Spleen (tissue), 7 donors: ENCODE data around the gene TMEM219.

ENCODE experiments used
- POLR2A ChIP-seq, 3 donors: fragments of 450-650 bp; IDR thresholded peaks; one replicate each; pipeline ENCODE4 v1.5.1; 2017; ENCODE audit warnings: antibody characterized with exemption in 3 of 3, mild to moderate bottlenecking in 1 of 3
- TF ChIP-seq, protein P1 (sequence below), 11 experiments: fragments of 200-600 bp in 7 of 11; fragments of 450-650 bp in 4 of 11; sonication (generic) in 4 of 11; IDR thresholded peaks in 8 of 11; conservative IDR thresholded peaks in 3 of 11; 1 replicate in 7 of 11; 2 replicates in 4 of 11; pipeline versions ENCODE4 v1.4.0 to v1.8.0; 2016 to 2021; ENCODE audit warnings: antibody characterized with exemption in 11 of 11, inconsistent platforms in 4 of 11, mild to moderate bottlenecking in 1 of 11
- donor health status: DM: no; HTN: no; CAD: no; lungs with moderate emphysema.
- donor health status: DM: no; HTN: no; CAD: no.
- donor health status: DM: no; HTN: no; CAD: no.

DNA sequence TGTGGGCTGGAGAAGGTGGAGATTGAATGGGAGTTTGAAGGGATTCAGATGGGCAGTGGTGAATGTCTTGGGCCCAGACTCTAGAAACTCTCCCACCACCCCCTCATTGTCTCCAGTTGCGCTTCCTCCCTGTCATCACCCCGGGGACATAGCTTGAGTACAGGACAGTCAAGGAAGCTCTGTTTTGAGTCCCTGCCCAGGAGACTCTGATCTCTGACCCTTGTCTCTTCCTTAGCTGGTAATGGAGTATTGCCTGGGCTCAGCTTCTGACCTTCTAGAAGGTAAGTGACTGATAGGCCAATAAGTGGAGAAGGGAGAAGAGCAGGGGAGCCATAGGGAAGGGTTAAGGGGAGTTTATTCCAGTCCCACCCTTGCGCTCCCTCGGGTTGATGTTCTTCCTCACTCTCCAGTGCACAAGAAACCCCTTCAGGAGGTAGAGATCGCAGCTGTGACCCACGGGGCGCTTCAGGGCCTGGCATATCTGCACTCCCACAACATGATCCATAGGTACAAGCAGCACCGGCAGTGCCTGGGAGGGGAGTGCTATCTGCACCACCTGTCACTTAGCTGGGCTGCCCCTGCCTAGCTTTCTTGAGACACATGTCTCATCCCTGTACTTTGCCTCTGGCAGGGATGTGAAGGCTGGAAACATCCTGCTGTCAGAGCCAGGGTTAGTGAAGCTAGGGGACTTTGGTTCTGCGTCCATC lies 16.8 kb downstream of the TMEM219 start:
- TF ChIP-seq POLR2A (IDR thresholded peaks at IDR 0.05), result no peak
- TF ChIP-seq, protein P1, sequence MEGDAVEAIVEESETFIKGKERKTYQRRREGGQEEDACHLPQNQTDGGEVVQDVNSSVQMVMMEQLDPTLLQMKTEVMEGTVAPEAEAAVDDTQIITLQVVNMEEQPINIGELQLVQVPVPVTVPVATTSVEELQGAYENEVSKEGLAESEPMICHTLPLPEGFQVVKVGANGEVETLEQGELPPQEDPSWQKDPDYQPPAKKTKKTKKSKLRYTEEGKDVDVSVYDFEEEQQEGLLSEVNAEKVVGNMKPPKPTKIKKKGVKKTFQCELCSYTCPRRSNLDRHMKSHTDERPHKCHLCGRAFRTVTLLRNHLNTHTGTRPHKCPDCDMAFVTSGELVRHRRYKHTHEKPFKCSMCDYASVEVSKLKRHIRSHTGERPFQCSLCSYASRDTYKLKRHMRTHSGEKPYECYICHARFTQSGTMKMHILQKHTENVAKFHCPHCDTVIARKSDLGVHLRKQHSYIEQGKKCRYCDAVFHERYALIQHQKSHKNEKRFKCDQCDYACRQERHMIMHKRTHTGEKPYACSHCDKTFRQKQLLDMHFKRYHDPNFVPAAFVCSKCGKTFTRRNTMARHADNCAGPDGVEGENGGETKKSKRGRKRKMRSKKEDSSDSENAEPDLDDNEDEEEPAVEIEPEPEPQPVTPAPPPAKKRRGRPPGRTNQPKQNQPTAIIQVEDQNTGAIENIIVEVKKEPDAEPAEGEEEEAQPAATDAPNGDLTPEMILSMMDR (IDR thresholded peaks at IDR 0.05 in 8 of 11, conservative IDR thresholded peaks at IDR 0.05 in 3 of 11), result no peak
